GM18870 (cell line): ENCODE data around the gene TPCN1.
A peak's percentile ranks its signal among the peaks of the same experiment; 100 is the strongest.

Source experiments
- ATAC-seq: cut with Tn5 transposase; IDR thresholded peaks from one replicate; pipeline ENCODE4 v1.9.1; 2021; ENCODE audit warnings: moderate library complexity; ENCODE audit not compliant: unreplicated experiment

The TPCN1 gene

DNA sequence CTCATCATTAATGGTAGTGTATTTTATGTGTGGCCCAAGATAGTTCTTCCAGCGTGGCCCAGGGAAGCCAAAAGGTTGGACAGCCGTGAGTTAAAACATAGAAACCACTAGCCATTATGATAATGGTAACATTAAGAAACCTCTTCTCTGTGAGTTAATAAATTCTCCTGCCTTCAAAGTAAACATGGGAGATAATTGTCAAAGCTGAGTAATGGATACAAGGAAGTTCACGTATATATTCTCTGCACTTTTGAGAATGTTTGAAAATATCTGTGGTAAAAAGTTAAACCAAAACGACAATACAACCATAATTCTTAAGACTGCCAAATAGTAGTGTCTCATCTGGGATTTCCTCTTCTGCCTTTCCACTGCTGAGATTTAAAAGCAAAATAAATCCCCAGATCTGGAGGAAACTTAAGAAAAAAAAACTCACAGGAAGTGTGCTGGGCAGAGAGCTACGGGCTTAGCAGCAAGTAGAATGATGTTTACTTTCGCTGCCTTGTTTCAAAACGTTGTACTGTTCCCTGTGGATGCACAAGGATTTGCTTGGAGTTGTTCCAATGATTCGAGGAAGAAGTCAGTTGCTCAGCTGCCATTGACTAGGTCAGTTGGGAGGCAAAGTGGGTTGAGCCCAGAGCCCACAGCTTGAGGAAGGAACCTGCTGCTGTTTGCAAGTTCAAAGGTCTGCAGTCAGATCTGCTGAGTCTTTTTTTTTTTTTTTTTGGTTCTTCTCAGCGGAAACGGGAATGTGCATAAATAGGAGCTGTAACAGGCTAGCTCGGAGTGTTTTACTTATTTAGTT lies 1.7 kb downstream of the TPCN1 start:
- no peak for ATAC-seq

DNA sequence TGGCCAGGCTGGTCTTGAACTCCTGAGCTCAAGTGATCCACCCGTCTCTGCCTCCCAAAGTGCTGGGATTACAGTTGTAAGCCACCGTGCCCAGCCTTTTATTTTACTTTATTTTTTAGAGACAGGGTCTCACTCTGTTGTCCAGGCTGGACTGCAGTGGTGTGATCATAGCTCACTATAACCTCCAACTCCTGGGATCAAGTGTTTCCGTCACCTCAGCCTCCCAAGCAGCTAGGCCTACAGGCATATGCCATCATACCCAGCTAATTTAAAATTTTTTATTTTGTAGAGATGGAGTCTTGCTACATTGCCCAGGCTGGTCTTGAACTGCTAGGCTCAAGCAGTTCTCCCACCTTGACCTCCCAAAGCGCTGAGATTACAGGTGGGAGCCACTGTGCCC lies 3.7 kb downstream of the TPCN1 start:
- no peak for ATAC-seq

DNA sequence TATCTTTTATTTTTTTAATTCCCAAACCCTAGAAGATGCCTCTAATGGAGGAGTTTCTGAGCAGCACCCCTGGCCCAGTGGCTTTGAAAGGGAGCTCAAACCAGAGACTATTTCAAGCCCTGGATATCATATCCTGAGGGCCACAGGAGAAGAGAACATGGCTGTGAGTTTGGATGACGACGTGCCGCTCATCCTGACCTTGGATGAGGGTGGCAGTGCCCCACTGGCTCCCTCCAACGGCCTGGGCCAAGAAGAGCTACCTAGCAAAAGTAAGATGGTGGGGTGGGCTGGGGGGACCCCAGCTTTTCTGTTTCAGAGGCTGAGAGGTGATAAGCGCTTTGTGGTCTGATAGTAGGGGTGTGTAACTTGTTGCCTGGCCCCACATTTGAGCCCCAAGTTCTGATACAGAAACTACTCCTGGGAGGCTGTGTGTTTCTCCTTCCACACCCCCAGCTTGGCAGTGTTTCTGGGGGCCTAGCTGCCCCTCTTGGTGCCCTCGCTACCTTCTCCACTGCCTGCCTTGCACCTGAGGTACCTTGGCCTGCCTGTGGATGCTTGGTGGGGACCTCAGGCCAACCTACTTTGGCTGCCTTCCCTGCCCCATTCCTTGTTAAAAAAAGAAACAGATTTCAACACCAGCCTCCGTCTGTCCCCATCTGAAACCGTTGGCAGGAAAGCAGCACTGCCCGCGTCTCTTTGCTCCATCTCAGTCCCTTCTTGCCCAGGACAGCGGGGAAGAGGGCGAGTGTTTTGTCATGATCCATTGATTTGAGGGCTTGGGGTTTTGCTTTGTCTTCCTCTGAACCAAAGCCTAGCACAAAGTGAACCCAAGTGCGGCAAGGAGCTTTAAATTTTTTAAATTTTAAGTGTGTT lies 5.7 kb downstream of the TPCN1 start:
- no peak for ATAC-seq

DNA sequence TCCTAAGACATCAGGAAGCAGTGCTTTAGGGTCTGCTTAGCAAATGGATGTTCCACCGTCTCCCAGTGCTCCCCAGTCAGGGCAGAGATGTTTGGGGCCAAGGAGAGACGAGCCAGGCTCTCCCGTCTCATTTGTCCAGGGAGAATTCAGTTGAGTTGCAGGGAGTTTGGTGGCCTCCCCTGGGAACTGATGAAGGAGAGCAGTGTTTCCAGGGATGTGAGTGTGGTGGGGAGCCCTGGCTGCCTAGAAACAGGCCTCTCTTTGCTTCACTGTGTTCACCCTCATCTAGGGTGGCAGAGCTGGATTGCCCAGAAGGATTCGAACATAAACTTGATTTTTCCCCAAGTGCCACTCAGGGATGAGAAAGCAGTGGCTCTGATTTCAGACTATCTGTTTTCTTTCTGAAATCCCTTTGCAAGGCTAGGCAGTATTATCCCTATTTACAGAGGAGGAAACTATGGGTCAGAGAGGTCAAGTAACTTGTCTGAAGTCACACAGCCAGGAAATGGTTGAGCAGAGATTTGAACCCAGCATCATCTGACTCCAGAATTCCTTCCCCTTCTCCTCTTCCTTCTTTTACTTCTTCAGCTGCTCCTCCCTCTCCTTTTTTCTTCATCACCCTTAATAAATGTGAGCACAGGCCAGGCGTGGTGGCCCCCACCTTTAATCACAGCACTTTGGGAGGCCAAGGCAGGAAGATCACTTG lies 6.6 kb downstream of the TPCN1 start:
- ATAC-seq = no peak

DNA sequence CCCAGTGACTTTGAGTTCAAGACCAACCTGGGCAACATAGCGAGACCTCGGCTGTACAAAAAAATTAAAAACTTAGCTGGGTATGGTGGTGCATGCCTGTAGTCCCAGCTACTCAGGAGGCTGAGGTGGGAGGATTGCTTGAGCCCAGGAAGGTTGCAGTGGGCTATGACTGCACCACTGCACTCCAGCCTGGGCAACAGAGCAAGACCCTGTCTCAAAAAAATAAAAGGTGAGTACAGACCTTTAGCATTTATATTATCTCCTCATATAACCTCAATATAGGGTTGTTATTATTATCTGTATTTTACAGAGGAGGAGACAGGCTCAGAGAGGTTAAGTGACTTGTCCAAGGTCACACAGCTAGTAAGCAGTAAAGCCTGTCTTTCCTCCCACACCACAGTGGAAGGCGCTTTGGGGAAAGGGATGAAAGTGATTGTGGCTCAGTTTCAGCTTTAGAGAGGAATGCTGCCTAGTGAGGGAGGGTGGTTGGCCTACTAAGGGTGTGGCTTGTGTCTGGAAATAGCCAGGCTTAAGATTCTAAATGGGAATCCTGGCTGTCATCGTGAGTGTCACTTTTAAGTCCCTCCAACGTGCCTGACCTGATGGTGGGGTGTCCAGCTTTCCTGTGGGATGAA lies 7.2 kb downstream of the TPCN1 start:
- ATAC-seq = no peak

DNA sequence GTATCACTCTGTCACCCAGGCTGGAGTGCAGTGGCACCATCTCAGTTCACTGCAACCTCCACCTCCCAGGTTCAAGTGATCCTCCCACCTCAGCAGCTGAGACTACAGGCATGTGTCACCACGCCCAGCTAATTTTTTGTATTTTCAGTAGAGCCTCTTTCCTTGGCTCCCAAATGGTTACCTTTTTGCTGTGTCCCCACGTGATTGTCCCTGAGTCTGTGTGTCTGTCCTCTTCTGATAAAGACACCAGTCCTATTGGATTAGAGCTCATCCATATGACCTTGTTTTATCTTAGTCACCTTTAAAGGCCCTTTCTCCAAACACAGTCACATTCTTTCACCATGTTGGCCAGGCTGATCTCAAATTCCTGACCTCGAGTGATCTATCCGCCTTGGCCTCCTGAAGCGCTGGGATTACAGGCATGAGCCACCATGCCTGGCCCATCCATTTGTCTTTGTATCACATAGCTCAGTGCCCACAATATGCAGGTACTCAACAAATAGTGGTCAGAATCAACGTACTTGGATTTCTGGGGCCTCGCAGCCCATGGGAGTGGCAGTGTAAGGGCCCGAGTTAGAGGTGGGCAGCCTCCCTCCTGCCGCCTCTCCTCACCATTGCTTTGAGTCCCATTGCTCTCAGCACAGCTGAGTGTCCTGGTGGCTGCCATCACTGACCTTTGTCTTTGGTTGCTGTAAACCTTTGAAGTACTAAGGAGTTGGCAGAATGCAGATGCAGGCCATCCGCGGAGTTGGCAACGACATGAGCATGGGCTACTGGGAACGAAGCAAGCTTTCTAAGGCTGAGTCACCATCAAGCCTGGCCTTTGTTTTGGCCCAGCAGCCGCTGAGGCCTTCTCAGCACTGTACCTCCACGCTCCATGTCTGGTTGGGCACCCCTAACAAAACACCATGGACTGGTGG lies 9.3 kb downstream of the TPCN1 start:
- no peak for ATAC-seq

DNA sequence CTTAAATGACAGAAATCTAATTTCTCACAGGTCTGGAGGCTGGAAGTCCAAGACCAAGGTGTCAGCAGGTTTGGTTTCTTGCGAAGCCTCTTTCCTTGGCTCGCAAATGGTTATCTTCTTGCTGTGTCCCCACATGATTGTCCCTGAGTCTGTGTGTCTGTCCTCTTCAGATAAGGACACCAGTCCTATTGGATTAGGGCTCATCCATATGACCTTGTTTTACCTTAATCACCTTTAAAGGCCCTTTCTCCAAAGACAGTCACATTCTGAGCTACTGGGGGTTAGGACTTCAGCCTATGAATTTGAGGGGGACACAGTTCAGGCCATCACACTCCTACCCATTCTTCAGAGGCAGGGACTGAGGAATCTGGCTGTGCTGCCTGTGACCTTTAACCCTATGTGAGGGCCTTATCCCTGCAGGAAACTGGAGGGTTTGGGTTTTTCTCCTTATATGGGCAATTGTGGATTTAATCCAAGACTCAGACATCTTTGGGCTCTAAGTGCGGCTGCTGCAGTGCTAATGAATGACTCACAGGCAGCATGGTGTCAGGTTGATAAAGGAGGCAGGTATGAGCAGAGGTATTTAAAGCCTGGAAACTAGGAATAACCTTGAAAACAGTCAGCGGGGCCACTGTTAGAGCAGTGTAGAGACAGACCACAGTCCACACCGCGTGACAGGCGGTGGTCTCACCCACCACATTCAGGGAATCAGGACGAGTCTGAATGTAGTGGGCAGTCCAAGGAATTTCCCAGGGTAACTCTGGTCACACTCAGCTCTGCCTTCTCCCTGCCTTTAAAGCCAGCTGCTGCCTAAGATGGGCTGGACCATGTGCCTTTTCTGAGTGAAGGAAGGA lies 10.2 kb downstream of the TPCN1 start:
- ATAC-seq = no peak

DNA sequence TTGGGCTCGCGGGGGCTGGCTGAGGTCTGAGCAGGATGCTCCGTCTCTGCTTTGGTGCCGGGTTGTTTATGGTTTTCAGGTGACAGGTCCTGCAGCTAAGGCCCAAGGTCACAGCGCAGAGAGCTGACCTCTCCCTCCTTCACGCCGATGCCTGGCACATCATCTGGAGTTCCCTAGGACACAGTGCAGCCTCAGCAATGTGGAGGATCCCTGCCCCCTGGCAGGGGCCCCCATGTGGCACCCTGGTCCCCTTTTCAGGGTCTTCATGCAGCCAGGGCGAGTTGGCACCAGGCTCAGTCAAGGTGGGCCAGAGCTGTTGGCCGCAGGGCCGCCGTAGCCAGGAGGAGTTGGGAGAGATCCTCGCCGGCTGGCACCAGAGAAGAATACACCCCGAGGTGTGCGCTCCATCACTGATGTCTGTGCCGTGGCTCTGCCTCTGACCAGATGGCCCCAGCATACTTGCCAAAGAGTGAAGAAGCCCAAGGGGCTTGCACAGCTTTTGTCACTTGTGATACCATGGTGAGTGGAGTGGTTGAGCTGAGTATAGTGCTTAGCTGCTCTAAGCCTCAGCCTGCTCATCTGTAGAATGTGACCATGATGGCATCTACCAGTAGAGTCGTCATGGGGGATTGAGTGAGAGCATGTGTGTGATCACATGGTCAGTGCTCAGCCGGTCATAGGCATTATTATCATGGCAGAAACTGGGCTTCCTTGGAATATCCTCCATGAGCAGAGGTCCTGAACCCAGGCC lies 11.0 kb downstream of the TPCN1 start:
- no peak for ATAC-seq

DNA sequence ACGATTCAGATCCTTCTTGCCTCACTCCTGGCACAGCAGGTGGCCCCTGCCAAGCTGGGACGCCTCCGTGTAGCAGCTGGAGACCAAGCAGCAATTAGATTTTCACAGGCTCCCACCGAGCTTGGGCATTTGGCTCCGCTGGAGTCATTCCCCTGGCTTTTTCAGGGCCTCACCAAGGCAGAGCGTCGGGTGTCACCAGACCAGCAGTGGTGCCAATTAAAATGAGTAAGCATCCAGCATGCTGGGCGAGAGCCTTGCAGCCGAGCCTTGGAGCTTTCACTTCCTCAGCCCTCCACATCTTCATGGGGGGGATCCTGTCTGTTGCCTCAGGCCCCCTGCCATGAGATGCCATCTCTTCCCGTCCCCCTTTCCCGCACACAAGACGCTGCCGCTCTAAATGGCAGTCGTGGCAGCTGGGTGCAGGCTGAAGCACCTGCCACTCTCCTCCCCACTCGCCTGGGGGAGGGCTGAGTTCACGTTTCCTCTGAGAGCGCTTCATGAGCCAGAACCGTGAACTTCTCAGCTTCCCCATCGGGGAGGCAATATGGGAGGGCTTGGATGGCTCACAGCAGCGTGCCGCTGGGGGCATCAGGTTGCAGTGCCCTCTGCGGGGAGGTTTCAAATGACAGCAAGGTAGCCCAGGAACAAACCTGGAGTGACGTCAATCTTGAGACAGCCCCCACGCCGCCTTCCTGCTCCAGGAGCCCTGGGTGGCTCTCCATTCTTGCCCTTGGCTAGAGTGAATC lies 11.7 kb downstream of the TPCN1 start:
- ATAC-seq = peak; percentile 46

DNA sequence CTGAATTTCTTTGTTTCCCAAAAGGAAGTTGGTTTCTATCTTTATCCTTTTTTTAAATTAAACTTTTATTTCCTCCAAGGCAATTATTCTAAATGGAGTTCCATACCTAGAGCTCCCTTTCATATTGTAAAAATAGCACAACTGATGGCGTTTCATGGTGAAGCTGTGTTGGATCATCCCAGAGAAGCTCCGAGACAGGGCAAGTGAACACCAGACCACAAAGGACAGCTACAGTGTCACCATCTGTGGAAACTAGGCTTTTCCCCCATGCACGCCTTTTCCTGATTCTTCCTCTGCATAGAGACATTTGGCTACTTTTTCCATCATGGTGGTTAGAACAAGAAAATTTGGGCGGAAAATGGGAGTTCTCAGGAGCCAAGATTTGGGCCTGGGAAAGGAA lies 12.7 kb downstream of the TPCN1 start:
- no peak for ATAC-seq

DNA sequence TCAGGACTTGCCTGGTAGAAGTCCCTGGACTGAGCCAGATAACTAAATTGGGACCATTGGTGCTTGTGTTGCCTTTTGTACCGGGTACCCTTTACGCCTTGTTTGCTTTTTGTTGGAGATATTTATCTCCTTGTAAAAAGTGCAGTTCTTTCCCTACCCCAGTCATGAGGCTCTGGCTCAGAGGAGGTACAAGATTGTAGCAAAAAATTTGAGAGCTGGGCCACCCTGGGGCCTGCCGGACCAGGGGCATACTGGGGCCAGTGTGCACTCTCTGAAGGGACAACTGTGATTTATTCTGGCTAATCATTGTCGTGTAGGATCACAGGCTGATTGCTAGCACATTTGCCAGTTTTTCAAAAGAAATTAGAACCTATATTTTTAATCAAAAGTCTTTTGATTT lies 13.2 kb downstream of the TPCN1 start:
- ATAC-seq = no peak

DNA sequence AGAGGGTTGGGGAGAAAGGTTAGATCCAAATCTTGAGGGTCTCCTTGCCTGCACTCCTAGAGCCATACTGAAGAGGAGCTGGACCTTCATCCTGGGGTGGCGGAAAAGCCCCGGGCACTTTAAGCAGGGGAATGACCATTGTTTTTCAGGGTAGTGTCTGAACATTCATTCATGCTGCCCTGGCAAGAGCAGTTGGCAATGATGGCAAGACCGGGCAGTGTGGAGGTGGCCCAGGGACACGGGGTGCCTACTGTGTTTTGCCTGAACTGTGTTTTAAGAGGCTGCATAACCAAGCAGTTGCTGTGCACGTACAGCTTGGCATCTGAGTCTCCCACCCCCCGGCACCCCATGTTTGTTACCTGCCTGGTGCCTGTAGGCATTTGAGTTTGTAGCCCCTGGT lies 14.7 kb downstream of the TPCN1 start:
- ATAC-seq = no peak

DNA sequence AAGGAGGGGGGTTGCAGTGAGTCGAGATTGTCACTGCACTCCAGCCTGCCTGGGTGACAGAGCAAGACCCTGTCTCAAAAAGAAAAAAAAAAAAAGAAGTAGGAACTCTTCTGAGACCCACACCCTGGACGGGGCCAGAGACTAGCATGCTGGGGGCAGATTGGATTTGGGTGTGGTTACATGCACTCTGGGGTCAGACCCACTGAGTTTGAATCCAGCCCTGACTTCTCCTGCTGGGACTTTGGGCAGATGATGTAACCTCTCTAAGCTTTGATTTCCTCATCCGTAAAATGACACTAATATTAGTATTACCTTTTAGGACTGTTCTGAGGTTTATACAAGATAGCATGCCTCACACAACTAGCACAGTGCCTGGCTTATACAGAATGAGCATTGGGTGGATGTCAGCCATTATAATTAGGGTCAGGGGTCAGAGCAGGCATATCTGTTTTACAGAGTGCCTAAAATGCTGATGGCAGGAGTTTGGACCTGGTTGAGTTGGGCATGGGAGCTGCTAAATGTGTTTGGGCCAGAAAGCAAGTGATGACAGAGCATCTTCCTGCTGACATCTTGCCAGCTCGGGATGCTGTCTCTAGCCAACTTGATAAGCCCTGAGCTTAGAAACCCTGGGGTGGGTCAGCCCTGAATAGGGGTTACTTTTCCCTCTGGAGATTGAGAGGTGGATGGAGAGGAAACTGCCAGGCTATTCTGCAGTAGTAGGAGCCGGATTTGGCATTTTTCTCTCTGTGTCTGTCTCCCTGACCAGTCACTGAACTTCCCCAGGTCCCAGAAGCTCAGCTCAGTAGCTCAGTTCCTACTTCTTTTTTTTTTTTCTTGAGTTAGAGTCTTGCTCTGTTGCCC lies 15.5 kb downstream of the TPCN1 start:
- no peak for ATAC-seq

DNA sequence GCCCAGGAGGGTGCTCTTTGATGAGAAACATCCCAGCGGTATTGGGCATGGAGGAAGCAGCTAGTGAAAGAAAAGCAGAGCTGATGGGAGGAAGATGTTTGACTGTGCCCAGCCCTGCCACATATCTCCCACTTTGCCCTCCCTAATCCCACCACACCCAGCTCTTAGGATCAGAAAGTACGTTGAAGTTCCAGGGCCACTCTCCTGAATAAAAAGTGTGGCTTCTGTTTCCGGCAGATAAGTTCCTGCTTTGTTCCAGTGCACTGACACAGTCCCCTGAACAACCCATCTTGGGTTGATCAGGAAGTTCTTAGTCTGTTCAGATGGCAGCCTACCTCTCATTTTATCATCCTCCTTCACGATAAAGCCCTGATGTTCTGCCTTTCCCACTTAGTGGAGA lies 16.5 kb downstream of the TPCN1 start:
- no peak for ATAC-seq

DNA sequence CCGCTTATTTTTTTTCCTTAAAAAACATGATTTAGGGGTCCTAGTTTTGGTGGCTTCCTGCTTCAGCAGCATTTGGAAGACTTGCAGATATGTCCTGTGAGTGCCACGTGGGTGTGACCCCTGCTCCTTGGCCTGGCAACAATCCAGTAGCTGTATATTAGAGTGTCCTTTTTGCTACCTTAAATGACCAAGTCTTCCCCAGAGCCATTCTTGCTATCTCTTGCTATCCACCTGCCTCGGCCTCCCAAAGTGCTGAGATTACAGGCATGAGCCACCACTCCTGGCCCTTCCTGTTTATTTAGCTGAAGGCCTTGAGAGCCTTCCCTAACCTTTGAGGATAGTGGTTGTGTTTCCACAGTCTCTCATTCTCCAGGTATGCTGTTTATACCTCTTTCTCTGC lies 17.0 kb downstream of the TPCN1 start:
- ATAC-seq = no peak

DNA sequence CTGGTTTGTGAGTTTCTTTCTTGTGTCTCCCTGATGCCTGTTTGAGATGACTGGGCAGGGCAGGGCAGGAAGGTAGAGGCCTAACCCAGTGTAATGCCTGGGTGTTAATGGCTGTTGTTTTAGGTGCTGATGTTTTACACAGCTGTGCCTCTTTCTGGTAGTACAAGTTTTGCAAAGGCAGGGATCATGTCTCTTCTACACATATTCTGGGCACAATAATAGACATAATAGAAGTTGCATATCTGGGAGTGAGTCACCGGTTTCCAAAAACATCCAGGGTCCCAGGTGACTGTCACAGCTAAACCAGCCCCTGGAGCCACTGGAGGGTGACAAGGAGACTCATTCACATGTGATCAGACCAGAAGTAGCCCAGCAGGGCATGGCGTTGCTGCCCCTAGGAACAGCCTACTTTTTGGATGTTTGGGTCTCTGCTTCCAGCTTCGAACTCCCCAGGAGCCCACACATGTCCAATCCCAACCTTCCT lies 18.1 kb downstream of the TPCN1 start:
- ATAC-seq = no peak
